NK-92 treated with Interleukin-12 subunit alpha and Interleukin-12 subunit beta, amount 100 ng/mL, for 24 hours (cell line): Measurements from ENCODE around the gene FGF13.

ENCODE experiments used
- DNase-seq: peaks from one replicate; lab custom pipeline; 2025; lab: John Stamatoyannopoulos, UW

Gene FGF13

DNA sequence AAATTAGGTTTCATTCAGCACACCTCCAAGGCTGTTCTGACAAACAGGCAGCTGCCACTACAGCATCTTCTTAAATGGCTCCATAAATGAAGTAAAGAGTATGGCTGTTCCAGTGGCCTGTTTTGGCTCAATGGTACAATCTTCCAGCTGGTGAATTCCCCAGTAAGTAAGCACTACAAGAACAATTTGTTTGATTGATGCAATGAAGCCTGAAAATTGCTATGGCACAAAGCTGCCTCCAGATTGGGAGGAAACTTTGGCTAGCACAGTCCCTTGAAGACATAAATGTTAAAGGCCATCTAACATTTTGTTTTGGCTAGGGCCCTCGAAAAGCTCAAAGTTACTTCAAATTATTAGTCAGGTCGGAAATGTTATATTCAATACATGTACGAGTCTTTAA, 47.5 kb downstream of the FGF13 start:
- DNase-seq: no peak

GRCh38 chrX:138651494-138651893, 60.0 kb downstream of the FGF13 start:
- DNase-seq: no peak

DNA sequence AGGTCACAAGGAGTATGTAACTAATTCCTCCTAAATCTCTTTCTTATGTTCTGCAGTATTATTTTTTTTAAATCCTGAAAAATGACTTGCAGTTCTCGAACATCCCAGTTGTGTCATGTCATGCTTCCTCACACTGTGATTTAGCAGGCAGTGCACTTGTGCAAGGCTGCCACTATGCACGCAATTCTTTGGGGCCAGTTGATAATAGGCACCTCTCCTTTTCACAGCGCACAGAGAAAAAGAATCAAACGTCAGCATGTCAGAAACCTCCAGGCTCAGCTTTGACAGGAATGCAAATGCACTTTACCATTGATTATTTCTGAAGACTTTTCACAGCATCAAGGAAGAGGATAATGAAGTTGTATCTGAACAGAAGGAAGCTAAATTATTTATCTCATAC, 62.9 kb downstream of the FGF13 start:
- no peak for DNase-seq

- no peak for DNase-seq
Observed at GRCh38 chrX:138638996-138639395, 72.5 kb downstream of the FGF13 start.
